GM21619 (cell line): Measurements from ENCODE around the gene MAGED1.
"Not testable (repeated sequence)": the region's sequence is repeated elsewhere in the genome, so short reads cannot be mapped to it uniquely, and the experiment has no call there.

Source experiments
- ATAC-seq: cut with Tn5 transposase; IDR thresholded peaks from one replicate; pipeline ENCODE4 v1.9.1; 2021; ENCODE audit not compliant: unreplicated experiment

The MAGED1 gene

DNA sequence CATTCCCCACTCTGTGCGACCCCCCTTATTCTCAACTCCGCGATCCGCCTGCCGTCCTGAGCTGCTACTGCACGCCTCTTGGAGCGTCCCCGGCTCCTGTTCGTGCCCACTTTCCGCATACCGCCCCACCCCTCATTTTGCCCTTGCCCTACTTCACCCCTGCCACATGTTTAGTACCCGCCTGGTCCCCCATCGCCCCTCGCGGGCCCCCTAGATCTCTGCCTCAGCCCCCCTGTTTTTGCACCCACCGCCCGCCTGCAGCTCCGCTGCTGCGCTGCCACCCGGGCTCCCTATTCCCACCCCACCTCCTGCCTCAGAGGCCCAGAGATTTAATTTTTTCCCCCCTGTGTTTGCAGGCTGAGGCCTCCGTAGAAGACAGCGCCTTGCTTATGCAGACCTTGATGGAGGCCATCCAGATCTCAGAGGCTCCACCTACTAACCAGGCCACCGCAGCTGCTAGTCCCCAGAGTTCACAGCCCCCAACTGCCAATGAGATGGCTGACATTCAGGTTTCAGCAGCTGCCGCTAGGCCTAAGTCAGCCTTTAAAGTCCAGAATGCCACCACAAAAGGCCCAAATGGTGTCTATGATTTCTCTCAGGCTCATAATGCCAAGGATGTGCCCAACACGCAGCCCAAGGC, 1.4 kb downstream of the MAGED1 start:
- peak; percentile 56 for ATAC-seq

DNA sequence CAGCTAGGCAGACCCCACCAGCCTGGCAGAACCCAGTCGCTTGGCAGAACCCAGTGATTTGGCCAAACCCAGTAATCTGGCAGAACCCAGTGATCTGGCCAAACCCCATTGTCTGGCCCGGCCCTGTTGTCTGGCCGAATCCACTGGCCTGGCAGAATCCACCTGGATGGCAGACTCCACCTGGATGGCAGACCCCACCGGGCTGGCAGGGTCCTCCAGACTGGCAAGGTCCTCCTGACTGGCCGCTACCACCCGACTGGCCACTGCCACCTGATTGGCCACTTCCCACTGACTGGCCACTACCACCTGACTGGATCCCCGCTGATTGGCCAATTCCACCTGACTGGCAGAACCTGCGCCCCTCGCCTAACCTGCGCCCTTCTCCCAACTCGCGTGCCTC, 3.2 kb downstream of the MAGED1 start:
- ATAC-seq = no peak

DNA sequence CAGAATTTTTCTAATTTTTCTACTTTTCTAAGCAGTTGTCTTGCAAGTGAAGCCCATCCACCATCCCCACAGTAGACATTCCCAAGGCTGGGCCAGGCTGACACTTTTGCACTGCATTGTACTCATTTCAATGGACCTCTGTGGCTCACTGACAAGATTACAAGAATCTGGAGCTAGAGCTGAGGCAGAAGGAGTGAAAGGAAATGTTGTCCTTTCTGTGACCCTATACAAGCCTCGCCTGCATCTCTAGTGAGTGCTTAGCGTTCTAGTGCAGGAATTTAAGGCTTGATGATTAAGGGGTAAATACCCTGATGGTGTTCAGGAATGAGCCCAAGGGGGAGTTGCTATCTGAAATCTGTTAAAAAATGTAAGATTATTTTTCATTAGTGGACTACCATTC, 6.3 kb downstream of the MAGED1 start:
- ATAC-seq = no peak

DNA sequence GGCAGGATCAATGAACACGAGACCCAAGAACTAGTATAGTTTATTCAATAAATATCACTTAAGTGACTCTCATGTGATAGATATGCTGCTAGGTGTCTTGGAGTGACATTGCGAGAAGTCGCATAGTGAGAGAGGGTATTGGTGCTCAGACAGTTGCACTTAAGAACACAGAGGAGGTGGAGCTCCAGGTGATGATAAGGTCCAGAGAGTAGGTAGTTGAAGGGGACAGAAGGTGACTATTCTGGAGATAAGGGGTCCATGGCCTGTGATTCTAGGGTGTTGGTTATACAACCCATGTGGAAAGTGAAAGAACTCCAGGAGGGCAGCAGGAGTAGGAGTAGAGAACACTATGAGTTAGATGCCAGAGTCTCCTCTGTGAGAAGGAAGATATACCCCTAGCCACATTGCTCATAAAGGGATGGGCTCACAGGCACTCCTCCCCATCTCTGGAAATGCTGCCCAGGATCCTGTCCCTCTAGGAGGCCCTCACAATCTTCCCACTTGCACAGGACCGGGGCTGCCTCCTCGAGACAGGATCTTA, 9.2 kb downstream of the MAGED1 start:
- no peak for ATAC-seq

DNA sequence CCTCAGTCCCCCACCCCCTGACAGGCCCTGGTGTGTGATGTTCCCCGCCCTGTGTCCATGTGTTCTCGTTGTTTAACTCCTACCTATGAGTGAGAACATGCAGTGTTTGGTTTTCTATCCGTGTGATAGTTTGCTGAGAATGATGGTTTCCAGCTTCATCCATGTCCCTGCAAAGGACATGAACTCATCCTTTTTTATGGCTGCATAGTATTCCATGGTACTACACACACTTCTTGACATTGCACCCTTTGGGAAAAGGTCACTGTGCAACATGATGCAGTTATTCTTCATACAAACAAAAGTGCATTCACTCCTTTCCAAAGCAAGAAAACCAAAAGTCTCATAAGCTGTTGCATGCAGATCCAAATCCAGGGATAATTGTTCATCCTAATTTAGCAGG, 11.7 kb downstream of the MAGED1 start:
- not testable (repeated sequence) for ATAC-seq

DNA sequence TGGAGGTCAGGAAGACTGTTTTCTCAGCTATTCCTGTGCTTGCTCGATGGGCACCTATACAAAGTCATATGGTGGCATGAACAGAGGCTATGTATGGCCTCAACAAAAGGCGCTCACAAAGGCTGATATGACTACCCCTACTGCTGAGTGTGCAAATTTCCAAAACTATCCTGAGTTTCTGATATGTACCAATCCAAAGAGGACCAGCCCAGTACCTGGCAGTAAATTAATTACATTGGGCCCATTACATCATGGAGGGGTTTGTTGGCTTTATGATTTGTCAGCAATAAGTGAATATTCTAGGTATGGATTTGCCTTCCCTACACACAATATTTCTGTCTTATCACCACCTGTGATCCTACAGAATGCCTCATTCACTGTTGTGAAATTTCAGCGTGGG, 12.3 kb downstream of the MAGED1 start:
- no peak for ATAC-seq

DNA sequence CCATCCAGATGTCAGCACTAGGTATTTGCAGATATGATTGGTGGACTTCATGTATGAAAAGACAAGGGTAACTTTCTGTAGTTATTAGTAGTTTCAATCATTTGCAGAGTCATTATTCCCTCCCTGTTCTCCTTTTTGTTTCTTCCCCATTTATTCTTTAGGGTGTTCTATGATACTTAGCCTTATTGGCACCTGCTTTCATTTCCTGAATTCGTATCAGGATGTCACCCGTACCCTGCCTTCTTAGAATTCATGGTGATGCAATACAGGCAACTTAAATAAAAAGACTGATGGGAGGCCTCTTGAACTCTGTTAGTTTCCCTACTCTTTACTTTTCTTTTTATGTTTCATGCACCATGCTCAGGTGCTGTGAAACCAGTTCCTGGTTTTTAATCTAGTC, 24.2 kb downstream of the MAGED1 start:
- no peak for ATAC-seq

DNA sequence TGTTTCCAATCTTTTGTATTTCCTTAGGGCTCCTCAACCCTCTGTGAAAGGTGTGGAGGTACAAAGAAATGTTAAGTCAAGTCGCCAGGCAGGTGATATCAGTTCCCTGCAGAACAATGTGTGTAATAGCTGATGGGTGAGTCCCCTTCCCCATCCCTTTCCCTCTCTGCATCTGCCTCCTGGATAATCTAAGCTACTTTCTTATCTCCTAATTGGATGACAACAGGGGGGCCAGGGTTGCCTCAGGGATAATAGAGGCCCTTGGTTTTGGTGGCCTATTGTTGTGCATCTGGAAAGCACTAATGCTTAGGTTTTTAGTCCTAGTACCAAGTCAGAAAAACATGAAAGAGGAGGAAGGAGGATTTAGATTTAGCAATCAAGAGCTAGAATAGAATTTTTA, 29.1 kb downstream of the MAGED1 start:
- ATAC-seq = no peak

DNA sequence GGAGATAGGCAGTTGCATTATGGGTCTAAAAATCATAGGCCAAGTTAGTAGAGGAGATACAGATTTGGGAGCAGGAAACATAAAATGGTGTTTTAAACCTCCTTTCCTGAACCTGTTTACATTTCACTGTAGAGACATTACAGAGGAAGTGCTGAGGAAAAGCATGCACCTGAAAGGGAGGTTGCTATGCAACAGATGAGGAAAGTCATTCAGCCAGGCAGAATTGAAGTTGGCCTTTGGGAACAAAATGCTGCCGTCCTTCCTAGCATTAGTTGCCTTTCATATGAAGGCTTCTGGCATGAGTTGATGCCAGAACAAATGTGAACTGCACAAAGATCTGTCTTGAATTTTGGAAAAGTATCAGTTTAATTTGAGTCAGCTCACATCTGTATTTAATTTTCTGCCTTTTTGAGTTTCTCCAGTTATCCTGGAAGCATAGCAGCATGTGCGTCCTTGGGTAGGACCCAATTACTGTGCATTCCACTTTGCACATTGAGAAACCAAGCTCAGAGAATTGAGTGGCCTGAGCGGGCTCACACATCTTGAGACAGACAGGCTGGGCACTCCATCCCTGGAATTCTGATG, 38.2 kb downstream of the MAGED1 start:
- ATAC-seq = no peak
